CD14-positive monocyte (primary cell): ENCODE results near the gene SHROOM3. TPM values are rescaled to one million over a fixed set of nuclear protein-coding genes. Genes with fewer than 3 reads are reported as not detected.

Source experiments
- DNase-seq, 3 donors: peaks; one replicate each; pipeline ENCODE4 v3.0.0-alpha.2; 2011 to 2022
- H2AFZ ChIP-seq: 2 replicates; pipeline ENCODE4 v1.6.0; 2012; ENCODE audit warnings: mild to moderate bottlenecking, low read depth, low read length, inconsistent platforms; ENCODE audit not compliant: insufficient read depth, poor library complexity, severe bottlenecking
- H3K27ac ChIP-seq, 2 donors: 1 replicate in 1 of 2; 2 replicates in 1 of 2; pipeline ENCODE4 v1.5.1; 2012 to 2013; ENCODE audit warnings: low read length in 2 of 2, control low read depth in 1 of 2, inconsistent platforms in 1 of 2, low read depth in 1 of 2, mild to moderate bottlenecking in 1 of 2
- H3K27me3 ChIP-seq, 2 donors: one replicate each; pipeline versions ENCODE4 v1.6.0 to v1.6.1; 2011 to 2013; ENCODE audit warnings: low read length in 2 of 2; ENCODE audit not compliant: control insufficient read depth in 2 of 2, insufficient read depth in 2 of 2
- H3K36me3 ChIP-seq, 2 donors: replicated peaks in 1 of 2; 1 replicate in 1 of 2; 2 replicates in 1 of 2; pipeline versions ENCODE4 v1.5.1 to v1.6.1; 2012 to 2013; ENCODE audit warnings: low read length in 2 of 2, control low read depth in 1 of 2, inconsistent platforms in 1 of 2, mild to moderate bottlenecking in 1 of 2; ENCODE audit not compliant: insufficient read depth in 2 of 2, control insufficient read depth in 1 of 2
- H3K4me1 ChIP-seq, 2 donors: 1 replicate in 1 of 2; 2 replicates in 1 of 2; pipeline versions ENCODE4 v1.5.1 to v1.6.1; 2012 to 2013; ENCODE audit warnings: low read length in 2 of 2, control low read depth in 1 of 2, inconsistent platforms in 1 of 2, mild to moderate bottlenecking in 1 of 2, moderate library complexity in 1 of 2; ENCODE audit not compliant: insufficient read depth in 2 of 2, control insufficient read depth in 1 of 2
- H3K4me2 ChIP-seq: replicated peaks from 2 replicates; pipeline ENCODE3; 2012; ENCODE audit warnings: low read length, moderate library complexity, mild to moderate bottlenecking; ENCODE audit not compliant: poor library complexity, severe bottlenecking; ENCODE audit errors: extremely low read depth
- H3K4me3 ChIP-seq, 3 experiments: fragments of 200-600 bp in 1 of 3; sonication (generic) in 1 of 3; replicated peaks in 1 of 3; 1 replicate in 2 of 3; 2 replicates in 1 of 3; pipeline ENCODE4 v1.5.1; 2011 to 2013; ENCODE audit warnings: low read length in 3 of 3, mild to moderate bottlenecking in 3 of 3, control low read depth in 2 of 3, low read depth in 2 of 3, inconsistent platforms in 1 of 3, moderate library complexity in 1 of 3
- H3K79me2 ChIP-seq: 2 replicates; pipeline ENCODE4 v1.6.0; 2012; ENCODE audit warnings: mild to moderate bottlenecking, control low read depth, inconsistent platforms, low read length, moderate library complexity; ENCODE audit not compliant: insufficient read depth
- H3K9ac ChIP-seq: 2 replicates; pipeline ENCODE4 v1.6.0; 2017; ENCODE audit warnings: low read length, mild to moderate bottlenecking; ENCODE audit not compliant: insufficient read depth, poor library complexity, severe bottlenecking
- H3K9me3 ChIP-seq, 2 donors: replicated peaks in 1 of 2; 1 replicate in 1 of 2; 2 replicates in 1 of 2; pipeline versions ENCODE4 v1.5.1 to v1.6.1; 2012 to 2013; ENCODE audit warnings: low read length in 2 of 2, control low read depth in 1 of 2; ENCODE audit not compliant: control insufficient read depth in 1 of 2, insufficient read depth in 1 of 2
- H4K20me1 ChIP-seq: 2 replicates; pipeline ENCODE4 v1.6.0; 2012; ENCODE audit warnings: mild to moderate bottlenecking, low read length, control low read depth, moderate library complexity; ENCODE audit not compliant: insufficient read depth
- H3K27ac Mint-ChIP-seq, 7 donors: one replicate each; pipeline ENCODE4 v1.8.0; 2020; ENCODE audit warnings: mild to moderate bottlenecking in 7 of 7, mixed read lengths in 7 of 7, moderate library complexity in 6 of 7, inconsistent platforms in 2 of 7
- H3K27me3 Mint-ChIP-seq, 3 donors: one replicate each; pipeline ENCODE4 v1.8.0; 2021 to 2022; ENCODE audit warnings: low read depth in 3 of 3, mild to moderate bottlenecking in 3 of 3, mixed read lengths in 3 of 3, moderate library complexity in 3 of 3, inconsistent platforms in 1 of 3
- H3K36me3 Mint-ChIP-seq, 2 donors: one replicate each; pipeline ENCODE4 v1.8.0; 2020; ENCODE audit warnings: mixed read lengths in 2 of 2, inconsistent platforms in 1 of 2, mild to moderate bottlenecking in 1 of 2
- H3K4me1 Mint-ChIP-seq: one replicate; pipeline ENCODE4 v1.8.0; 2020; ENCODE audit warnings: mild to moderate bottlenecking, mixed read lengths
- H3K4me3 Mint-ChIP-seq, 2 donors: one replicate each; pipeline ENCODE4 v1.8.0; 2020; ENCODE audit warnings: mild to moderate bottlenecking in 2 of 2, mixed read lengths in 2 of 2, moderate library complexity in 1 of 2
- H3K9me3 Mint-ChIP-seq, 7 donors: one replicate each; pipeline ENCODE4 v1.8.0; 2020 to 2022; ENCODE audit warnings: mixed read lengths in 7 of 7, mild to moderate bottlenecking in 6 of 7, moderate library complexity in 6 of 7, inconsistent platforms in 2 of 7
- WGBS: methylation state at CpG from one replicate; pipeline ENCODE4 v1.1.5; 2013; ENCODE audit warnings: missing lambda C conversion rate; ENCODE audit not compliant: insufficient coverage; 5-methylcytosine and 5-hydroxymethylcytosine counted together
- intact Hi-C, 2 donors: fragments of 100-400 bp; cut with micrococcal nuclease; formaldehyde crosslinking; loops; one replicate each; pipeline versions ENCODE4 v1.15.0 to v1.15.1; 2023
- polyA plus RNA-seq, 3 donors: library from polyadenylated mRNA; depleted of rRNA in 1 of 3; unstranded in 2 of 3; stranded (reverse) in 1 of 3; fragments of 300-500 nt in 2 of 3; fragments of >200 nt in 1 of 3; fragmentation: Illumina TruSeq in 2 of 3; gene quantifications; 1 replicate in 2 of 3; 2 replicates in 1 of 3; pipeline ENCODE4 v1.2.3, GENCODE V29; 2012 to 2021
- TF ChIP-seq, protein P1 (sequence below): fragments of 200-600 bp; IDR thresholded peaks from one replicate; pipeline ENCODE4 v1.8.0; 2022; ENCODE audit warnings: antibody characterized with exemption, mild to moderate bottlenecking

Gene SHROOM3
- polyA plus RNA-seq, 3 donors = not detected

DNA sequence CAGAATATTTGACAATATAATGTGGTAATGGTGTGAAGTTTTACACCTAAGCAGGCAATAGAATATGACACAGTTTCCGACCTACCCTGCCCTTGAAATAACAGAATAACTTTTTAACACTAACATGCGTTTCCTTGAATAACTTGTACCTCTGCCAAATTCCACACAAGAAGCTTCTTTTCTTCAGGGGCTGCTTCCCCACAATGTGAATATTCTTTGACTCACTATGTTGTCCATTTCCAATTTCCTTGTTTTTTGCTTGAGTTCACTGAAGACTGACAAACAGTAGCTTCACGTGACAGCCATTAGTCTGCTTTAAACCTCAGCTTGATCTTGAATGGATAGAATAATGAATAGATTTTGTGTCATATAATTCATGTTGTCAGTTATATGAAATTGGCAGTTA lies 14.3 kb downstream of the SHROOM3 start:
- Mint-ChIP-seq H3K9me3 (no peaks in the 10 kb centered on the region), H3K36me3 (no peaks in the 10 kb centered on the region), H3K27ac (no peak overlapping the region), H3K4me1 (no peaks in the 10 kb centered on the region), H3K4me3 (no peak overlapping the region), H3K27me3 (peaks cover 0 to 3% (median 2%) of the 10 kb centered on the region in 3 donors)
- Histone ChIP-seq H3K27ac (no peak overlapping the region), H3K4me2 (no peak overlapping the region), H3K4me1 (no peaks in the 10 kb centered on the region), H3K79me2 (no peaks in the 10 kb centered on the region), H2AFZ (no peak overlapping the region), H3K9me3 (no peaks in the 10 kb centered on the region), H3K36me3 (no peaks in the 10 kb centered on the region), H3K27me3 (no peaks in the 10 kb centered on the region), H3K9ac (no peak overlapping the region), H4K20me1 (no peaks in the 10 kb centered on the region), H3K4me3 (no peak overlapping the region)
- TF ChIP-seq, protein P1, sequence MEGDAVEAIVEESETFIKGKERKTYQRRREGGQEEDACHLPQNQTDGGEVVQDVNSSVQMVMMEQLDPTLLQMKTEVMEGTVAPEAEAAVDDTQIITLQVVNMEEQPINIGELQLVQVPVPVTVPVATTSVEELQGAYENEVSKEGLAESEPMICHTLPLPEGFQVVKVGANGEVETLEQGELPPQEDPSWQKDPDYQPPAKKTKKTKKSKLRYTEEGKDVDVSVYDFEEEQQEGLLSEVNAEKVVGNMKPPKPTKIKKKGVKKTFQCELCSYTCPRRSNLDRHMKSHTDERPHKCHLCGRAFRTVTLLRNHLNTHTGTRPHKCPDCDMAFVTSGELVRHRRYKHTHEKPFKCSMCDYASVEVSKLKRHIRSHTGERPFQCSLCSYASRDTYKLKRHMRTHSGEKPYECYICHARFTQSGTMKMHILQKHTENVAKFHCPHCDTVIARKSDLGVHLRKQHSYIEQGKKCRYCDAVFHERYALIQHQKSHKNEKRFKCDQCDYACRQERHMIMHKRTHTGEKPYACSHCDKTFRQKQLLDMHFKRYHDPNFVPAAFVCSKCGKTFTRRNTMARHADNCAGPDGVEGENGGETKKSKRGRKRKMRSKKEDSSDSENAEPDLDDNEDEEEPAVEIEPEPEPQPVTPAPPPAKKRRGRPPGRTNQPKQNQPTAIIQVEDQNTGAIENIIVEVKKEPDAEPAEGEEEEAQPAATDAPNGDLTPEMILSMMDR = no peak
- WGBS = 67% methylated on average over 1 of the region's 3 CpGs
- DNase-seq = no peak
- intact Hi-C loops = no loop called here

GRCh38 chr4:76449833-76450232 lies 14.8 kb downstream of the SHROOM3 start:
- H3K36me3 Mint-ChIP-seq = no peaks in the 10 kb centered on the region
- Histone ChIP-seq H3K4me3 (no peak overlapping the region), H3K4me2 (no peak overlapping the region), H3K4me1 (no peaks in the 10 kb centered on the region), H3K79me2 (no peaks in the 10 kb centered on the region), H3K27me3 (no peaks in the 10 kb centered on the region), H3K27ac (no peak overlapping the region), H4K20me1 (no peaks in the 10 kb centered on the region), H3K9ac (no peak overlapping the region), H3K9me3 (no peaks in the 10 kb centered on the region), H3K36me3 (no peaks in the 10 kb centered on the region), H2AFZ (no peak overlapping the region)
- H3K27ac Mint-ChIP-seq = no peak overlapping the region
- no peaks in the 10 kb centered on the region for H3K4me1 Mint-ChIP-seq
- DNase-seq = no peak
- WGBS = no CpG with 5 or more reads among the region's 2 CpGs
- intact Hi-C loops = no loop called here
- H3K4me3 Mint-ChIP-seq = no peak overlapping the region
- peaks cover 0 to 3% (median 2%) of the 10 kb centered on the region in 3 donors for H3K27me3 Mint-ChIP-seq
- TF ChIP-seq, protein P1 = no peak
- H3K9me3 Mint-ChIP-seq = no peaks in the 10 kb centered on the region
